ACC112 (cell line): ENCODE results near the gene EYA4.
"Not testable (repeated sequence)": the region's sequence is repeated elsewhere in the genome, so short reads cannot be mapped to it uniquely, and the experiment has no call there.

Experiments used
- H2AFZ ChIP-seq: fragments of 200-600 bp; sonication (generic); one replicate; pipeline ENCODE4 v1.6.0; 2017; ENCODE audit warnings: antibody characterized with exemption, low read length; ENCODE audit not compliant: unreplicated experiment
- H3K27ac ChIP-seq: fragments of 200-600 bp; sonication (generic); 2 replicates; pipeline ENCODE4 v1.5.1; 2014; ENCODE audit warnings: low read depth, mild to moderate bottlenecking, antibody characterized with exemption, low read length, moderate library complexity
- H3K27me3 ChIP-seq: fragments of 200-600 bp; sonication (generic); 2 replicates; pipeline ENCODE4 v1.6.1; 2014; ENCODE audit warnings: mild to moderate bottlenecking, antibody characterized with exemption, low read length, moderate library complexity, mixed read lengths; ENCODE audit not compliant: insufficient read depth
- H3K36me3 ChIP-seq: fragments of 200-600 bp; sonication (generic); 2 replicates; pipeline ENCODE4 v1.6.1; 2016; ENCODE audit warnings: mild to moderate bottlenecking, antibody characterized with exemption, low read length, moderate library complexity, mixed read lengths; ENCODE audit not compliant: insufficient read depth
- H3K4me1 ChIP-seq: fragments of 200-600 bp; sonication (generic); one replicate; pipeline ENCODE4 v1.6.1; 2016; ENCODE audit warnings: low read length, mixed read lengths; ENCODE audit not compliant: insufficient read depth, unreplicated experiment, control insufficient read depth
- H3K4me3 ChIP-seq: fragments of 200-600 bp; sonication (generic); 2 replicates; pipeline ENCODE4 v1.5.1; 2014; ENCODE audit warnings: mild to moderate bottlenecking, low read depth, low read length
- H3K79me2 ChIP-seq: fragments of 200-600 bp; sonication (generic); one replicate; pipeline ENCODE4 v1.6.0; 2016; ENCODE audit warnings: low read length; ENCODE audit not compliant: control insufficient read depth, unreplicated experiment, insufficient read depth

EYA4 gene

DNA sequence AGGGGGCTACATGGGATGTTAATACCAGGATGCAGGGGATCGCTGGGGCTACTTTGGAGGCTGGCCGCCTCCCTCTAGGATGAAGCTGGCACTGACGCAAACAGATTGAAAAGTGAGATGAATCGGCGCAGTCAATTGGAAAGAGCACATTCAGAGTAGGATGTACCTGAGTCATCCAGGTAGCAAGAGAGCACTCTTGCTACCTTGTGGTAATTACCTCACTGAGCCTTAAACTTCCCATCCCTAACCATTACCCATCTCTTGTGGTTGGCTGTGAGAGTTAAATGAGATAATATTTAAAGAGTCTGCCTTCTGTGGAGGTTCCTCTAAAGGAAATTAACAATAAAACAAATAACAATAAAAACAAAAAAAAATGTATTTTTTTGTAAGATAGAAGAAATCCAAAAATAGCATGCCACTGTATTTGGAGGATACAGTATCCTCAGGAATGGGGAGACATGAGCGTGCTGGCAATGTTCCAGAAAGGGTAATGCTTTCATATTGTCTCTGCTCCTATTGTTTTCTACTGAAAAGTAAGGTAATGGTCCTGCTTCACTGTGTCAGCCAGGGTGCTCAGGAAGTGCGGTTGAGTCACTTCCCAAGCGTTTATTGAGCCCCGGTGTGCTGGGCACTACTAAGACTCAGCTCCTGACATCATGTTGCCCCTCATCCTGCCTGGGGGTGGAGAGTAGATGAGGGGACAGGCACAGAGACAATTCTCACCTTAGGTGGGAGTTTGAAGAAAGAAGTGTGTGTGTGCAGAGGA, 301.1 kb downstream of the EYA4 start:
- H3K4me3 ChIP-seq = no peak overlapping the region
- H3K27ac ChIP-seq = no peak overlapping the region
- no peaks in the 10 kb centered on the region for H3K36me3 ChIP-seq
- H3K27me3 ChIP-seq = no peaks in the 10 kb centered on the region
- peaks cover 5% of the 10 kb centered on the region for H3K4me1 ChIP-seq
- no peaks in the 10 kb centered on the region for H3K79me2 ChIP-seq
- no peak overlapping the region for H2AFZ ChIP-seq

DNA sequence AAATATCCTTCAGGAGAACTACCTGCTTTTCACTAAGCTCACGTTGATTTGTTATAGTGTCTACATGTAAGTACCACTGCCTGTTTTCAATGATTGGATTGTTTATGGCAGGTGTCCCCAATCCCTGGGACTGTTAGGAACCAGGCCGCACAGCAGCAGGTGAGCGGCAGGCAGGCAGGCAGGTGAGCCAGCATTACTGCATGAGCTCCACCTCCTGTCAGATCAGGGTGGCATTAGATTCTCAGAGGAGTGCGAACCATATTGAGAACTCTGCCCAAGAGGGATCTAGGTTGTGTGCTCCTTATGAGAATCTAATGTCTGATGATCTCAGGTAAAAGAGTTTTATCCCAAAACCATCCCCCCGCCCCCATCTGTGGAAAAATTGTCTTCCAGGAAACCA, 303.3 kb downstream of the EYA4 start:
- Histone ChIP-seq H3K27me3 (no peaks in the 10 kb centered on the region), H3K27ac (no peak overlapping the region), H3K79me2 (no peaks in the 10 kb centered on the region), H3K4me1 (peaks cover 11% of the 10 kb centered on the region), H3K4me3 (no peak overlapping the region), H2AFZ (no peak overlapping the region), H3K36me3 (no peaks in the 10 kb centered on the region)

DNA sequence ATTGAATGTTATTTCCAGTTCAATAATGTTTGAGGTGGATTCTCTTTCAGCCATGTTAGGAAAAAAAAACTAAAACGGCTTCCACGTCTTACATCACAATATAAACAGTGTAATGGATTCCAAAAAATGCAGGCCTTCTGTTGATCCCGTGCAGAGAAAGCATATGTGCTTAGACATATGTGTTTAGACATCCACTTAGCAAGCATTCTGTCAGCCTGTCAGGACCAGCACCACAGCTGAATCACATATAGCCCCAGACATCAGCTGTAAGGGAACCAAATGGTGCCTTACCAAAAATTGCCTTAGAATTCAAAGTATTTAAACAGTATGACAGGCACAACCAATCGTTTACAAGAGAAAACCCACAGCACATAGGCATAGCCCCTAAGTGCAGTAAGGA, 304.9 kb downstream of the EYA4 start:
- Histone ChIP-seq H3K79me2 (no peaks in the 10 kb centered on the region), H3K27me3 (no peaks in the 10 kb centered on the region)

DNA sequence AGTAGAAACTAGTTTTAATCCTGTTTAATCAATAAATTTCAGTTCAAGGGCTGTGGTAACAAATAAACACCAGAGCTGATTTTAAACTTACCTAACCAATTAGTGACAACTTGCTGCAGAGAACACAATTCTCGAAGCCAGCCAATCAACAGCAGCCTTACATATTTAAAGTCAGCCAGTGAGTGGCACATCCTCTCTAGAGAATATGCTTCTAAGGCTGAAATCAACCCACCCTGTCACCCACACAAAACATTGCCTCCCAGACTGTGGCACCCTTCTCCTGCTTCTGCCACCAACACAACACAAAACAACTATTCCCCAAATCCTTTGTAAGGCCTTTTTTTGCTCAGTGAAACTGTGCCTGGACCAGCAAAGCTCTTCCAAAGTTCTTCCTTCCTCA, 306.0 kb downstream of the EYA4 start:
- Histone ChIP-seq H3K36me3 (no peaks in the 10 kb centered on the region), H3K27me3 (no peaks in the 10 kb centered on the region), H3K79me2 (no peaks in the 10 kb centered on the region), H2AFZ (no peak overlapping the region), H3K27ac (no peak overlapping the region), H3K4me3 (no peak overlapping the region), H3K4me1 (peaks cover 23% of the 10 kb centered on the region)

More for the DNA sequence above, 304.9 kb downstream of the EYA4 start:
- H3K4me3 ChIP-seq = no peak overlapping the region
- no peaks in the 10 kb centered on the region for H3K36me3 ChIP-seq
- H3K4me1 ChIP-seq = peaks cover 14% of the 10 kb centered on the region
- H3K27ac ChIP-seq = no peak overlapping the region
- H2AFZ ChIP-seq = no peak overlapping the region

DNA sequence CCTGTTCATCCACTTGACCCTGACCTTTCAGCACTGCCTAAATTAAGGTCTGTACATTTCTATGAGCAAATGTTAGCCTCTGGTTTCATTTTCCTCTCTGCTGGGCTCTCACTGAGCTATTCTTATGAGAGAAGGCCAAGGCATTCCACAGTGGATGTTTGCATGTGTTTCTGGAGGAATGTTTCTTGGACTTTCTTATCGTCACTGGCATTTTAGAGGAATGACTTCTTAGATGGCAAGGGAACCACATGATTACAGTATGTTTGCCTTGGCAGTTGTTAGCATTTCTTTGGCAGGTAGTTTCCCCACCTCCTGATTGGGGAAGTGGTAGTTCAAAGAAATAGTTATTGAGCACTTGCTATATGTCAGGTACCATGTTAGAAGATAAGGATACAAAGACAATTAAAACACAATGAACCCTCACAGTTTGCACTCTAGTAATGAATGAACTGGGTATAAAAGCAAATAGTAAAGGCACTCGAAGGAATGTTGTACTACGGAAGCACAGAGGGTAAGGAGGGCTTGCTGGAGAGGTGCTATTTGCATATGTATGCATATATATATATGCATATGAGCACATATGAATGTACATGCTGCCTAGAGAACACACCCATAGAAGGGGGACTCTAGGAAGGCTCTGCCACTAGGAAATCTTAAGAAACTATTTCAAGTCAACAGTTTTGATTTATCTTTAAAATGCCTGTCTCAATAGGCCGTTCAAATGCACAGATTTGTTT, 307.4 kb downstream of the EYA4 start:
- Histone ChIP-seq H3K79me2 (no peaks in the 10 kb centered on the region), H3K27me3 (no peaks in the 10 kb centered on the region), H3K4me3 (no peak overlapping the region), H3K4me1 (peaks cover 23% of the 10 kb centered on the region), H3K36me3 (no peaks in the 10 kb centered on the region), H2AFZ (no peak overlapping the region), H3K27ac (peak overlapping the region; percentile 17; the same call in 1 of the 2 replicates)

DNA sequence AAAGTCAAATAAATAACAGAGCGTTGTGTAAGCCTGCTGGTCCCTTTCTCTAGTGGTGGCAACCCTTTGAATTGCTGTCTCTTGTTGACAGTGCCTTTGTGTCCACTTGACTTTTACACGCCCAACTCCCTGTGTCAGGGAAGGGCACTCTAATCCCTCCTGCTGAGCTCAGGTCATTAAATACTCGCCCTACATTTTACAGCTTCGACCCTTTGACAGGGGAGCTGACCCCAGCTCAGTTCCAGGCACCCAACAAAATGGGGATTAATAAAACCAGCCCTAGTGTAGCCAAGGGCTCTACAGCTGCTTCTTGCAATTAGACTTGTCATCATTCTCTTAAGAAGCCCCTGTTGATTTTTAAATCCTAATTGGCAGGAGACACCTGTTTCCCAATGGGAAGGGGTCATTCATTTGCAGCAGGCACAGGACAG, 308.2 kb downstream of the EYA4 start:
- Histone ChIP-seq H3K4me3 (no peak overlapping the region), H3K27ac (no peak overlapping the region), H3K27me3 (no peaks in the 10 kb centered on the region), H3K79me2 (no peaks in the 10 kb centered on the region), H3K36me3 (no peaks in the 10 kb centered on the region), H3K4me1 (peaks cover 23% of the 10 kb centered on the region), H2AFZ (no peak overlapping the region)

DNA sequence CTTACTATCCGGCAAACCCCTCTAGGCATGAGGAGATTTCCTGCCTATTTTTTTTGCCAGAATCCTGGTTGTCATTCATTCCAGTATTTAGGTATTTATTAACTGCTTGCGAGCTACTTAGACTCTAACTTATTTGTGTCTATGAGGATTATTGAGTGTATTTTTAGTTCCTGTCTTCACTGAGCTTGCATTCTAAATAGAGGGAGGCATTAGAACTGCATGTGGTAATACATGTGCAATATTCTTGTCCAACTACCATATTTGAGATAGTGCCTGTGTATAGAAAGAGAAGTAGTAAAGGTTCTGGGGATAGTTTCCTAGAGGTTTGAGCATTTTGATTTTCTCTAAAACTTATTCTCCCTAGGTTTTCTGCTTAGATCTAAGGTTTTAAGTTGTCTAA, 308.9 kb downstream of the EYA4 start:
- no peaks in the 10 kb centered on the region for H3K27me3 ChIP-seq
- H3K36me3 ChIP-seq = no peaks in the 10 kb centered on the region
- H2AFZ ChIP-seq = no peak overlapping the region
- peaks cover 23% of the 10 kb centered on the region for H3K4me1 ChIP-seq
- H3K79me2 ChIP-seq = no peaks in the 10 kb centered on the region
- no peak overlapping the region for H3K4me3 ChIP-seq
- no peak overlapping the region for H3K27ac ChIP-seq

DNA sequence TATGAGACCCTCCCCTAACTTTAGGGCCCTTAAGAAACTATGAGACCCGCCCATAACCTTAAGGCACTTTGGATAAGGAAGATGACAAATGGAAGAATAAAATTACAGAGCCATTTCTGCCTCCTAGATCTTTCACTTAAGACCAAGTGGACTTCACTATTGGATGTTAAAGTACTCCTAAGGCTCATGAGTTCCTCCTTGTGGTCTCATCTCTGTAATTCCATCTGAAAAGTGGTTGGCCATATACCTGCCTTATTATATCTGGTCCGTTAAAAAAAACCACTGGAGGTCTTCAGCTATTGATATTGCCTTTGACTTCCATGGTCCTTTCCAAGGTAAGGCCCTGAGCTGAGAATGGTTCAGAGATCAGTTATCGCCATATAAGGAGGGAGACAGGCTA, 310.3 kb downstream of the EYA4 start:
- peak overlapping the region; percentile 19 for H2AFZ ChIP-seq
- peak overlapping the region; percentile 70 for H3K27ac ChIP-seq
- H3K4me1 ChIP-seq = peaks cover 23% of the 10 kb centered on the region
- H3K36me3 ChIP-seq = no peaks in the 10 kb centered on the region
- H3K4me3 ChIP-seq = peak overlapping the region; percentile 10; the same call in 1 of the 2 replicates
- H3K27me3 ChIP-seq = no peaks in the 10 kb centered on the region
- no peaks in the 10 kb centered on the region for H3K79me2 ChIP-seq

DNA sequence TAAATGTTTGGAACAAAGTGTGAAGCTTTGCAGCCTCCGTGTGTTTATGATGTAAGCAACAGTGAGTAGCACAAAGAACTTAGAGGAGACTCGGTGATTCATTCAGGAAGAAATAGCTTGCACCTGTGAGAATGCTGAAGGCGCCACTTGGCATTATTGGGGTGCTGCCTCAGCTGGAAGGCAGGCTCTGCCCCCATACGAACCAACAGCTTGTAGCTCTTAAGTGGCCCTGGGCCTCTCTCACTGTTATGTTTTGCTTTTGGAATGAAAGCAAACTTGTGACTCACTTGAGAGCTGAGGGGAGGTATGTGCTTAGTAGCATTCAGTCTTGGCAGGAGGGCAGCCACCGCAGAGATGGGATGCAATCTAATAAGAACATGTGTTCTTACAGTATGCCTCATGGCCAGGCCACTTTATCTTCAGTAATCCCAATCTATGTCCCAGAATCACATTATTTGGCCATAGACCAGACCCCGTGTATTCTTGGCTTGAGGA, 310.7 kb downstream of the EYA4 start:
- H3K27ac ChIP-seq = peak overlapping the region; percentile 70
- no peaks in the 10 kb centered on the region for H3K27me3 ChIP-seq
- peak overlapping the region; percentile 19 for H2AFZ ChIP-seq
- peaks cover 23% of the 10 kb centered on the region for H3K4me1 ChIP-seq
- no peaks in the 10 kb centered on the region for H3K36me3 ChIP-seq
- peak overlapping the region; percentile 10; the same call in 1 of the 2 replicates for H3K4me3 ChIP-seq
- H3K79me2 ChIP-seq = no peaks in the 10 kb centered on the region

DNA sequence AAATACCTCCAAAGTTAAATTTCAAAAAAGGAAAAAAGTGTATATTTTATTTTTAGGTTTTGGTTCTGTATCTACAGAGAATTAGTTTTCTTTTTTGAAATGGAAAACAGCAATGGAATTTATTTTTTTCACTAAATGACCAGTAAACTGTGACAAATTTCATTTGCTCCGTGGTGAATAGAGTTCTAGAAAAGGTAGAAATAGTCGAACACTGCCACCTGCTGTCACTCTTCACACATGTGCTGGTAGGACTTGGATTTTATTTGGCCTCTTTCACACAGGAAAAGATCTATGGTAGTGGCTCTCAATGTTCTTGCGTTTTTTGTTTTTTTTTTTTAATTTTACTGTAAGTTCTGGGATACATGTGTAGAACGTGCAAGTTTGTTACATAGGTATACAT, 312.5 kb downstream of the EYA4 start:
- H3K4me3 ChIP-seq = no peak overlapping the region
- no peak overlapping the region for H3K27ac ChIP-seq
- no peaks in the 10 kb centered on the region for H3K27me3 ChIP-seq
- H3K79me2 ChIP-seq = no peaks in the 10 kb centered on the region
- no peak overlapping the region for H2AFZ ChIP-seq
- H3K36me3 ChIP-seq = no peaks in the 10 kb centered on the region
- peaks cover 17% of the 10 kb centered on the region for H3K4me1 ChIP-seq

DNA sequence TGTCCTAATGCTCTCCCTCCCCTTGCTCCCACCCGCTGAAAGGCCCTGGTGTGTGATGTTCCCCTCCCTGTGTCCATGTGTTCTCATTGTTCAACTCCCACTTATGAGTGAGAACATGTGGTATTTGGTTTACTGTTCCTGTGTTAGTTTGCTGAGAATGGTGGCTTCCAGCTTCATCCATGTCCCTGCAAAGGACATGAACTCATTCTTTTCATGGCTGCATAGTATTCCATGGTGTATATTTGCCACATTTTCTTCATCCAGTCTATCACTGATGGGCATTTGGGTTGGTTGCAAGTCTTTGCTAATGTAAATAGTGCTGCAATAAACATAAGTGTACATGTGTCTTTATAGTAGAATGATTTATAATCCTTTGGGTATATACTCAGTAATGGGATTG, 313.0 kb downstream of the EYA4 start:
- peaks cover 17% of the 10 kb centered on the region for H3K4me1 ChIP-seq
- not testable (repeated sequence) for H2AFZ ChIP-seq, H3K36me3 ChIP-seq, H3K4me3 ChIP-seq, H3K27me3 ChIP-seq, H3K79me2 ChIP-seq, H3K27ac ChIP-seq
